ENCODE data around the gene NR4A2.

Gene NR4A2

GRCh38 chr2:156294945-156295580, 37.5 kb downstream of the NR4A2 start:
- TF ChIP-seq YY1 (IDR thresholded peaks at IDR 0.05; ENCODE audit: low read depth) (no peak), TEAD4 (IDR thresholded peaks at IDR 0.05) (no peak), RAD21 (IDR thresholded peaks at IDR 0.05; ENCODE audit: low read depth) (no peak), FOXM1 (IDR thresholded peaks at IDR 0.05; ENCODE audit: borderline replicate concordance, low read depth) (no peak), TCF12 (IDR thresholded peaks at IDR 0.05; ENCODE audit: low read depth) (no peak)

GRCh38 chr2:156279446-156280150, 52.9 kb downstream of the NR4A2 start:
- no peak for TF ChIP-seq EGR1 (IDR thresholded peaks at IDR 0.05)
- no peak for TF ChIP-seq RAD21 (IDR thresholded peaks at IDR 0.05; ENCODE audit: low read depth)
- TF ChIP-seq TEAD4 (IDR thresholded peaks at IDR 0.05) = no peak
- TF ChIP-seq ZBTB7A (IDR thresholded peaks at IDR 0.05; ENCODE audit: low read depth) = no peak
- no peak for TF ChIP-seq CREB1 (IDR thresholded peaks at IDR 0.05; ENCODE audit: low read depth)
- no peak for TF ChIP-seq EP300 (IDR thresholded peaks at IDR 0.05; ENCODE audit: borderline replicate concordance)

Measured in Ishikawa (cell line).